ENCODE measurements around the gene ZSWIM5.
"Not testable (repeated sequence)": the region's sequence is repeated elsewhere in the genome, so short reads cannot be mapped to it uniquely, and the experiment has no call there.

The ZSWIM5 gene

DNA sequence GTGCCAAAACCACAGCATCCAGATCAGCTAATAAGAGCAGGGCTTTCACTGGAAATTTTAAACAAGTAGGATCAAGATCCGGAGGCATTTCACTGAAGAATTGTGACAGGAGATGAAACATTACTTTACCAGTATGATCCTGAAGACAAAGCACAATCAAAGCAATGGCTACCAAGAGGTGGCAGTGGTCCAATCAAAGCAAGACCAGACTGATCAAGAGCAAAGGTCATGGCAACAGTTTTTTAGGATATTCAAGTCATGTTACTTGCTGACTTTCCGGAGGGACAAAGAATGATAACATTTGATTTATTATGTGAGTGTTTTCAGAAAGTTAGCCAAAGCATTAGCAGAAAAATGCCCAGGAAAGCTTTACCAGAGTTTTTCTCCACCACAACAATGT, 8.2 kb downstream of the ZSWIM5 start:
- TF ChIP-seq, protein P1, sequence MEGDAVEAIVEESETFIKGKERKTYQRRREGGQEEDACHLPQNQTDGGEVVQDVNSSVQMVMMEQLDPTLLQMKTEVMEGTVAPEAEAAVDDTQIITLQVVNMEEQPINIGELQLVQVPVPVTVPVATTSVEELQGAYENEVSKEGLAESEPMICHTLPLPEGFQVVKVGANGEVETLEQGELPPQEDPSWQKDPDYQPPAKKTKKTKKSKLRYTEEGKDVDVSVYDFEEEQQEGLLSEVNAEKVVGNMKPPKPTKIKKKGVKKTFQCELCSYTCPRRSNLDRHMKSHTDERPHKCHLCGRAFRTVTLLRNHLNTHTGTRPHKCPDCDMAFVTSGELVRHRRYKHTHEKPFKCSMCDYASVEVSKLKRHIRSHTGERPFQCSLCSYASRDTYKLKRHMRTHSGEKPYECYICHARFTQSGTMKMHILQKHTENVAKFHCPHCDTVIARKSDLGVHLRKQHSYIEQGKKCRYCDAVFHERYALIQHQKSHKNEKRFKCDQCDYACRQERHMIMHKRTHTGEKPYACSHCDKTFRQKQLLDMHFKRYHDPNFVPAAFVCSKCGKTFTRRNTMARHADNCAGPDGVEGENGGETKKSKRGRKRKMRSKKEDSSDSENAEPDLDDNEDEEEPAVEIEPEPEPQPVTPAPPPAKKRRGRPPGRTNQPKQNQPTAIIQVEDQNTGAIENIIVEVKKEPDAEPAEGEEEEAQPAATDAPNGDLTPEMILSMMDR (IDR thresholded peaks at IDR 0.05; ENCODE audit: low read depth, low read length): no peak
- H3K27me3 ChIP-seq (ENCODE audit: insufficient read depth, low read depth, severe bottlenecking): no peaks in the 10 kb centered on the region

GRCh38 chr1:45196863-45197262, 9.5 kb downstream of the ZSWIM5 start:
- Histone ChIP-seq H3K9me3 (ENCODE audit: severe bottlenecking) (no peaks in the 10 kb centered on the region), H3K27ac (no peak overlapping the region), H3K36me3 (no peaks in the 10 kb centered on the region), H3K27me3 (ENCODE audit: insufficient read depth, low read depth, severe bottlenecking) (no peaks in the 10 kb centered on the region), H3K4me3 (ENCODE audit: low read depth, low read length) (no peak overlapping the region)
- TF ChIP-seq, protein P1 (IDR thresholded peaks at IDR 0.05; ENCODE audit: low read depth, low read length): no peak
- no peak for DNase-seq

More for the DNA sequence above, 8.2 kb downstream of the ZSWIM5 start:
- H3K9me3 ChIP-seq (ENCODE audit: severe bottlenecking): no peaks in the 10 kb centered on the region
- no peaks in the 10 kb centered on the region for H3K36me3 ChIP-seq
- DNase-seq: no peak
- H3K4me3 ChIP-seq (ENCODE audit: low read depth, low read length): no peak overlapping the region
- H3K27ac ChIP-seq: no peak overlapping the region

GRCh38 chr1:45191418-45191783, 15.0 kb downstream of the ZSWIM5 start:
- H3K4me3 ChIP-seq (ENCODE audit: low read depth, low read length): no peak overlapping the region
- TF ChIP-seq, protein P1 (IDR thresholded peaks at IDR 0.05; ENCODE audit: low read depth, low read length): no peak
- no peak overlapping the region for H3K27ac ChIP-seq
- H3K36me3 ChIP-seq: no peaks in the 10 kb centered on the region
- H3K27me3 ChIP-seq (ENCODE audit: insufficient read depth, low read depth, severe bottlenecking): no peaks in the 10 kb centered on the region
- no peak for DNase-seq
- no peaks in the 10 kb centered on the region for H3K9me3 ChIP-seq (ENCODE audit: severe bottlenecking)

- Histone ChIP-seq H3K36me3 (no peaks in the 10 kb centered on the region), H3K9me3 (ENCODE audit: severe bottlenecking) (no peaks in the 10 kb centered on the region), H3K4me3 (ENCODE audit: low read depth, low read length) (no peak overlapping the region), H3K27me3 (ENCODE audit: insufficient read depth, low read depth, severe bottlenecking) (no peaks in the 10 kb centered on the region), H3K27ac (no peak overlapping the region)
- DNase-seq: no peak
- TF ChIP-seq, protein P1 (IDR thresholded peaks at IDR 0.05; ENCODE audit: low read depth, low read length): no peak
Observed at GRCh38 chr1:45187725-45188124, 18.7 kb downstream of the ZSWIM5 start.

DNA sequence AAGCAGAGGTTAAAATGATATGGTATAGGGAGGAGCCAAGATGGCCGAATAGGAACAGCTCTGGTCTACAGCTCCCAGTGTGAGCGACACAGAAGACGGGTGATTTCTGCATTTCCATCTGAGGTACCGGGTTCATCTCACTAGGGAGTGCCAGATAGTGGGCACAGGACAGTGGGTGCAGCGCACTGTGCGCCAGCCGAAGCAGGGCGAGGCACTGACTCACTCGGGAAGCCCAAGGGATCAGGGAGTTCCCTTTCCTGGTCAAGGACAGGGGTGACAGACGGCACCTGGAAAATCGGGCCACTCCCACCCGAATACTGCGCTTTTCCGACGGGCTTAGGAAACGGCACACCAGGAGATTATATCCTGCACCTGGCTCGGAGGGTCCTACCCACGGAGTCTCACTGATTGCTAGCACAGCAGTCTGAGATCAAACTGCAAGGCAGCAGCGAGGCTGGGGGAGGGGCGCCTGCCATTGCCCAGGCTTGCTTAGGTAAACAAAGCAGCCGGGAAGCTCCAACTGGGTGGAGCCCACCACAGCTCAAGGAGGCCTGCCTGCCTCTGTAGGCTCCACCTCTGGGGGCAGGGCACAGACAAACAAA, 26.4 kb downstream of the ZSWIM5 start:
- H3K27ac ChIP-seq: not testable (repeated sequence)

GRCh38 chr1:45177452-45177851, 29.0 kb downstream of the ZSWIM5 start:
- no peaks in the 10 kb centered on the region for H3K36me3 ChIP-seq
- DNase-seq: no peak

More for the DNA sequence above, 26.4 kb downstream of the ZSWIM5 start:
- H3K4me3 ChIP-seq (ENCODE audit: low read depth, low read length); H3K27me3 ChIP-seq (ENCODE audit: insufficient read depth, low read depth, severe bottlenecking); H3K9me3 ChIP-seq (ENCODE audit: severe bottlenecking); H3K36me3 ChIP-seq; DNase-seq: not testable (repeated sequence)

More at GRCh38 chr1:45177452-45177851, 29.0 kb downstream of the ZSWIM5 start:
- TF ChIP-seq, protein P1 (IDR thresholded peaks at IDR 0.05; ENCODE audit: low read depth, low read length): no peak
- Histone ChIP-seq H3K9me3 (ENCODE audit: severe bottlenecking) (peaks cover 8% of the 10 kb centered on the region), H3K27me3 (ENCODE audit: insufficient read depth, low read depth, severe bottlenecking) (no peaks in the 10 kb centered on the region), H3K4me3 (ENCODE audit: low read depth, low read length) (no peak overlapping the region), H3K27ac (no peak overlapping the region)

Data from WERI-Rb-1 (cell line).